Caco-2 (cell line): ENCODE measurements around the gene RIMS3. TPM values are rescaled to one million over a fixed set of nuclear protein-coding genes. Genes with fewer than 3 reads are reported as not detected.

Source experiments
- BruUV-seq: library from RNA; stranded (reverse); fragments of 400-500 nt; replicated peaks from 2 replicates; lab custom pipeline; 2021; lab: Mats Ljungman, UMichigan
- CTCF ChIA-PET: fragments of 300-600 bp; sonication (Branson Sonifier 250); formaldehyde crosslinking; loops from one replicate; lab custom pipeline; 2022; ENCODE audit warnings: antibody characterized with exemption; lab: Charles Lee
- POLR2A ChIA-PET: fragments of 300-600 bp; sonication (Branson Sonifier 250); formaldehyde crosslinking; loops from one replicate; lab custom pipeline; 2022; ENCODE audit warnings: antibody characterized with exemption; lab: Charles Lee
- DNase-seq, 2 experiments: peaks; one replicate each; pipeline versions ENCODE4 v3.0.0 to v3.0.0-alpha.2; 2020 to 2022
- H3K27me3 ChIP-seq: replicated peaks from 2 replicates; pipeline ENCODE4 v1.6.0; 2011; ENCODE audit warnings: low read length; ENCODE audit not compliant: control insufficient read depth, insufficient read depth
- H3K36me3 ChIP-seq: 2 replicates; pipeline ENCODE4 v1.5.1; 2011; ENCODE audit warnings: low read length; ENCODE audit not compliant: control insufficient read depth, insufficient read depth
- H3K4me1 ChIP-seq: fragments of 250-450 bp; sonication (Bioruptor Pico); 2 replicates; pipeline ENCODE4 v1.5.1; 2020; ENCODE audit warnings: mild to moderate bottlenecking
- H3K4me3 ChIP-seq: 2 replicates; pipeline ENCODE4 v1.5.1; 2011; ENCODE audit warnings: low read depth, mild to moderate bottlenecking, control low read depth, low read length
- H3K9me3 ChIP-seq: fragments of 250-450 bp; sonication (Bioruptor Pico); 2 replicates; pipeline ENCODE4 v1.5.1; 2020; ENCODE audit warnings: mild to moderate bottlenecking, moderate library complexity
- H3K27ac Mint-ChIP-seq: one replicate; pipeline ENCODE4 v1.8.0; 2022; ENCODE audit warnings: mixed read lengths; ENCODE audit not compliant: unreplicated experiment
- H3K27me3 Mint-ChIP-seq: one replicate; pipeline ENCODE4 v1.8.0; 2022; ENCODE audit warnings: mixed read lengths; ENCODE audit not compliant: insufficient read depth, unreplicated experiment
- H3K36me3 Mint-ChIP-seq: one replicate; pipeline ENCODE4 v1.8.0; 2022; ENCODE audit warnings: mild to moderate bottlenecking, mixed read lengths; ENCODE audit not compliant: insufficient read depth, unreplicated experiment
- H3K4me1 Mint-ChIP-seq: one replicate; pipeline ENCODE4 v1.8.0; 2022; ENCODE audit warnings: low read depth, mixed read lengths; ENCODE audit not compliant: unreplicated experiment
- H3K4me3 Mint-ChIP-seq: one replicate; pipeline ENCODE4 v1.8.0; 2022; ENCODE audit warnings: mild to moderate bottlenecking, moderate library complexity, mixed read lengths; ENCODE audit not compliant: unreplicated experiment
- H3K9me3 Mint-ChIP-seq: one replicate; pipeline ENCODE4 v1.8.0; 2022; ENCODE audit warnings: mixed read lengths; ENCODE audit not compliant: unreplicated experiment
- intact Hi-C: fragments of 100-400 bp; cut with micrococcal nuclease; formaldehyde crosslinking; loops from one replicate; pipeline ENCODE4 v1.10.0; 2022; ENCODE audit not compliant: unreplicated experiment
- total RNA-seq: library from RNA; stranded (reverse); gene quantifications from 2 replicates; pipeline ENCODE4 v1.2.3, GENCODE V29; 2022
- TF ChIP-seq, protein P1 (sequence below), 2 experiments: fragments of 200-600 bp in 1 of 2; IDR thresholded peaks; 1 replicate in 1 of 2; 2 replicates in 1 of 2; pipeline versions ENCODE4 v1.5.1 to v1.8.0; 2011 to 2022; ENCODE audit warnings: antibody characterized with exemption in 1 of 2, control low read depth in 1 of 2, inconsistent platforms in 1 of 2, low read depth in 1 of 2, low read length in 1 of 2, mild to moderate bottlenecking in 1 of 2, moderate library complexity in 1 of 2; ENCODE audit not compliant: insufficient read depth in 1 of 2, severe bottlenecking in 1 of 2, unreplicated experiment in 1 of 2

The RIMS3 gene
- total RNA-seq, 1 experiment from 2014 or later, result 3.1 TPM

DNA sequence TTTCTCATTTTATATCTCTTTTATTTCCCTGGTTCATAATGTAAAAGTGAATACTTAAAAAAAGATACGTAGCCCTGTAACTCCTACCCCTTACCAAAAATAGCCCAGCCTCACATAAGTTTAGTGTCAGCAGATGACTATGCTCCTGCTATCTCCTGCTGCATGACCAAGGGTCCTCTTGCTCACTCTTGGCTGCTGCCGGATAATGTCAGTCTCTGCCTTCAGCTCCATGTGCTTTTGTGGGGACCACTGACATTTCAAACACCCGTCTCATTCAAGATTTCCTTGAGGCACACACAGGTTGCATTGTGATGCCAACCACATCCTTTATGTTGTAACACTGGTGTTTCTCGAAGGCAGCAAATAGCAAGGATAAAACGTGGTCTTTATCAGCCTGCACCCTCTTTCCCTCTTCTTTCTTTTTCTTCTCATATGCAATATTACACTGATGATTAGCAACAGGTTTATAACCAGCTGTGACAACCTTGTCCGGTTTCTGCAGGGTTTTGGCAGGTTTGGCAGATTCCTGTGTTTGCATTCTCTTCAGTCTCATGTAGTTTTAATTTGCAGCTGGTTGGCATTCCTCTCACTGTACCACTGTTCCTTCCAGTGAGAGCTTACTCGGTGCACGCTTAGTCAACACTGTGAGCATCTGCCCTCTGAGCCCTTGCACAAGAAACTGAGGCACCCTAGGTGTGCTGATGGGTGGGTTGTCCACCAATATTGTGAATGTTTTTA lies 71.9 kb downstream of the RIMS3 start:
- H3K9me3 Mint-ChIP-seq, result no peaks in the 10 kb centered on the region
- H3K27ac Mint-ChIP-seq, result no peak overlapping the region
- no TSS peak for BruUV-seq
- TF ChIP-seq, protein P1, sequence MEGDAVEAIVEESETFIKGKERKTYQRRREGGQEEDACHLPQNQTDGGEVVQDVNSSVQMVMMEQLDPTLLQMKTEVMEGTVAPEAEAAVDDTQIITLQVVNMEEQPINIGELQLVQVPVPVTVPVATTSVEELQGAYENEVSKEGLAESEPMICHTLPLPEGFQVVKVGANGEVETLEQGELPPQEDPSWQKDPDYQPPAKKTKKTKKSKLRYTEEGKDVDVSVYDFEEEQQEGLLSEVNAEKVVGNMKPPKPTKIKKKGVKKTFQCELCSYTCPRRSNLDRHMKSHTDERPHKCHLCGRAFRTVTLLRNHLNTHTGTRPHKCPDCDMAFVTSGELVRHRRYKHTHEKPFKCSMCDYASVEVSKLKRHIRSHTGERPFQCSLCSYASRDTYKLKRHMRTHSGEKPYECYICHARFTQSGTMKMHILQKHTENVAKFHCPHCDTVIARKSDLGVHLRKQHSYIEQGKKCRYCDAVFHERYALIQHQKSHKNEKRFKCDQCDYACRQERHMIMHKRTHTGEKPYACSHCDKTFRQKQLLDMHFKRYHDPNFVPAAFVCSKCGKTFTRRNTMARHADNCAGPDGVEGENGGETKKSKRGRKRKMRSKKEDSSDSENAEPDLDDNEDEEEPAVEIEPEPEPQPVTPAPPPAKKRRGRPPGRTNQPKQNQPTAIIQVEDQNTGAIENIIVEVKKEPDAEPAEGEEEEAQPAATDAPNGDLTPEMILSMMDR (IDR thresholded peaks at IDR 0.05; ENCODE audit: insufficient read depth in 1 of 2, low read depth in 1 of 2, low read length in 1 of 2, severe bottlenecking in 1 of 2, unreplicated experiment in 1 of 2), result no peak
- H3K4me1 ChIP-seq, result no peaks in the 10 kb centered on the region
- H3K27me3 ChIP-seq, result no peaks in the 10 kb centered on the region
- H3K27me3 Mint-ChIP-seq, result peaks cover 3% of the 10 kb centered on the region
- no peak overlapping the region for H3K4me3 ChIP-seq
- no peaks in the 10 kb centered on the region for H3K36me3 ChIP-seq
- no peak for DNase-seq
- H3K9me3 ChIP-seq, result no peaks in the 10 kb centered on the region
- no peak overlapping the region for H3K4me3 Mint-ChIP-seq
- intact Hi-C loops, result no loop called here
- ChIA-PET CTCF (no interaction called here), POLR2A (no interaction called here)
- H3K36me3 Mint-ChIP-seq, result no peaks in the 10 kb centered on the region
- H3K4me1 Mint-ChIP-seq, result no peaks in the 10 kb centered on the region

DNA sequence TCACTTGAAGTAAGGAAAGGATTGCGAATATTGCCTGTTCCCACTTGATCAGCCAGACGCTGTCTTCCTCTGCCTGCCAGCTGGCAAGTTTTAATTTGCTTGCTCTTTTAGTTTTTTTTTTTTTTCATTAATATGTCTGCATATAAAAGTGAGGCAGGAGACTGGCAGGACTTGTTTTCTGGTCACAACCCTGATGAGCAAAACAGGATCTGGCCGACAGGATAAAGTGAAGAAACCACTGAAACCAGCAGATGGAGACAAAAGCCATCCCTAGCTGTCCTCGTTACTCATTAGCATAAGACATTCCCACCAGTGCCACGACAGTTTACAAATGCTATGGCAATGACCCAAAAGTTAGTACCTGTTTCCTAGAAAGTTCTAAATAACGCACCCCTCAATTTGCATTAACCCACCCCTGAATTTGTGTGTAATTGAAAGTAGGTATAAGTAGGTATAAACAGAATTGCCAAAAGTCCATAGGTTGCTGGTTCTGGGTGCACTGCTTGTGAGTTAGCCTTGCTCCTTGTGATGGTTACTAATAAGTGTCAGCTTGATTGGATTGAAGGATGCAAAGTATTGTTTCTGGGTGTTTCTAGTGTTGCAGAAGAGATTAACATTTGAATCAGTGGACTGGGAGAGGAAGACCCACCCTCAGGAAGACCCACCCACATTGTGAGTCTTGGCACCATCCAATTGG lies 73.2 kb downstream of the RIMS3 start:
- Histone ChIP-seq H3K4me3 (no peak overlapping the region), H3K27me3 (no peaks in the 10 kb centered on the region), H3K4me1 (no peaks in the 10 kb centered on the region), H3K9me3 (no peaks in the 10 kb centered on the region), H3K36me3 (no peaks in the 10 kb centered on the region)
- no peak overlapping the region for H3K4me3 Mint-ChIP-seq
- POLR2A ChIA-PET, result no interaction called here
- TF ChIP-seq, protein P1 (IDR thresholded peaks at IDR 0.05; ENCODE audit: insufficient read depth in 1 of 2, low read depth in 1 of 2, low read length in 1 of 2, severe bottlenecking in 1 of 2, unreplicated experiment in 1 of 2), result peak; percentile 13 to 44
- intact Hi-C loops, result loop anchor here (1.0 kb wide), 1 partner anchor 20 kb away; no protein-coding TSS in a partner anchor
- no peaks in the 10 kb centered on the region for H3K4me1 Mint-ChIP-seq
- BruUV-seq, result no TSS peak
- peak in 1 of 2 experiments; percentile 35 for DNase-seq
- H3K9me3 Mint-ChIP-seq, result no peaks in the 10 kb centered on the region
- H3K27ac Mint-ChIP-seq, result no peak overlapping the region
- peaks cover 5% of the 10 kb centered on the region for H3K27me3 Mint-ChIP-seq
- CTCF ChIA-PET, result interaction anchor here (0.7 kb wide), 1 partner anchor 75 kb away, joined by 3 read pairs; no protein-coding TSS in a partner anchor
- no peaks in the 10 kb centered on the region for H3K36me3 Mint-ChIP-seq

GRCh38 chr1:40588586-40588985 lies 76.9 kb downstream of the RIMS3 start:
- no peak overlapping the region for H3K4me3 ChIP-seq
- CTCF ChIA-PET, result no interaction called here
- H3K36me3 ChIP-seq, result no peaks in the 10 kb centered on the region
- TF ChIP-seq, protein P1 (IDR thresholded peaks at IDR 0.05; ENCODE audit: insufficient read depth in 1 of 2, low read depth in 1 of 2, low read length in 1 of 2, severe bottlenecking in 1 of 2, unreplicated experiment in 1 of 2), result no peak
- no peak overlapping the region for H3K27ac Mint-ChIP-seq
- POLR2A ChIA-PET, result no interaction called here
- no peaks in the 10 kb centered on the region for H3K9me3 ChIP-seq
- H3K27me3 Mint-ChIP-seq, result peaks cover 2% of the 10 kb centered on the region
- no peak for DNase-seq
- intact Hi-C loops, result no loop called here
- H3K4me1 Mint-ChIP-seq, result no peaks in the 10 kb centered on the region
- BruUV-seq, result no TSS peak
- no peaks in the 10 kb centered on the region for H3K36me3 Mint-ChIP-seq
- H3K4me3 Mint-ChIP-seq, result no peak overlapping the region
- no peaks in the 10 kb centered on the region for H3K4me1 ChIP-seq
- H3K9me3 Mint-ChIP-seq, result no peaks in the 10 kb centered on the region
- no peaks in the 10 kb centered on the region for H3K27me3 ChIP-seq
